Measurements from ENCODE around the gene MDM4.

Gene MDM4

DNA sequence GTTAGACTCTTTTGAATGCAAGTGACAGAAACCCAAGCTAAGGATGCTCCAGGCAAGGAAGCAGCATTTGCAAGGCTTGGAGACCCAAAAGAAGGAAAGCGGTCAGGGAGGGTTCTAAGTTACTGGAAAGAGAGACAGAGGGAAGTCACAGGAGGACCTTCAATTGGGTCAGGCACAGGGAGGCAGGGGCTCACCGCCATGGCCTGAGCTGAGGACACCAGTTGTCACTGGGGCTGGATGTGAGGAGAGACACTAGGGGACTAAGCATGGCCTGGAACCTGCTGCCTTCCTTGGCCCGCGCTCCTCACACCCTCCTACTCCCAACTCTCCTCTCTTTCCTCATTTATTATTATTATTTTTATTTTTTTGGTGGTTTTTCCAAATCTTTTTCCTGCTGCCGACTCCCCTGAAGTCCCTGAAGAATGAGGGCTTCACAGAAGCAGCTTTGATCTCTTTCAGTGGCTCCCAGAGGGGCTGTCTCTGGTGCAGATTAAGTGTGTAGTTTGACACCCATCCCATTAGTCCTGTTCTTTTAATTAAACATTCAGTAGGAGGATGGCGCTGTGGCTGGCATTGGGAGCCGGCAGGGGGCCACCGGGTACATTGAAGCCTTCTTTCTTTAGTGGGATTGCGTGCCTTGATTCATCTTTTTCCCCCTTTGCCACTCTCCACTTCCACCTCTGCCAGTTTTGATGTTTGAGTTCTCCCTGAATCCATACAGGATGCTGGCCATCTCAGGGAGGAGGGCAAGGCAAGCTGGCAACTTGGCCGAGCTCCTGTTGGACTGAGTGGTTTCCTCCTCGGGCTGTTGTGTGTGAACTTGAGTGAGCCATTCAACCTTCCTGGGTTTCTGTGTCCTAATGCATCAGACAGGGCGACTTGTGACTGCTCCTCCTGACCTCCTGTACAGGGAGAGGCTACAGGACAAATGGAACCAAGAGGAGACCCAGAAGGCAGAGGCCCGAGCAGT, 59.3 kb downstream of the MDM4 start:
- Histone ChIP-seq H3K9ac (ENCODE audit: low read depth, low read length) (no peak overlapping the region), H3K4me1 (ENCODE audit: control insufficient read depth, insufficient read depth, low read length) (peaks cover 5% of the 10 kb centered on the region), H3K4me2 (ENCODE audit: low read length) (no peak overlapping the region), H3K27me3 (ENCODE audit: control insufficient read depth, insufficient read depth, low read length) (no peaks in the 10 kb centered on the region), H3K36me3 (ENCODE audit: insufficient read depth, low read length) (no peaks in the 10 kb centered on the region), H3K4me3 (ENCODE audit: low read length) (no peak overlapping the region), H3K9me3 (replicated peaks; ENCODE audit: low read length) (no peaks in the 10 kb centered on the region)

DNA sequence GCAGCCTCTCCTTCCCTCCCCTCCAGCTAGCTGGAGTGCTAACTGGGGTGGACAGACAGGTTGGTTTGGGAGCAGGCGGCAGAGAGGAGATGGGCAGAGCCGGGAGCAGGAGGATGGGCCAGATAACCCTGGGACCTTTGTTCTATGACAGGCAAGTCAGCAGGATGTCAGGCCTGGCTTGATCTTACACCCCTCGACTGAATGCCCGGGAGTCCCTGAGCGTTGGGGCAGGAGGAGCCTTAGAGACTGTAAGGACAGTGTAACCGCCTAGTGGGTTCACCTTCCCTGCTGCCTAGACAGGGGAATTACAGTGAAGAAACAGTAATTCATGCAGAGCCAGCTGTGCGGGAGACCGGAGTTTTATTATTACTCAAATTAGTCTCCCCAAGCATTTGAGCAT, 60.2 kb downstream of the MDM4 start:
- Histone ChIP-seq H3K4me3 (ENCODE audit: low read length) (no peak overlapping the region), H3K9me3 (replicated peaks; ENCODE audit: low read length) (no peaks in the 10 kb centered on the region), H3K4me1 (ENCODE audit: control insufficient read depth, insufficient read depth, low read length) (peaks cover 5% of the 10 kb centered on the region), H3K4me2 (ENCODE audit: low read length) (no peak overlapping the region), H3K36me3 (ENCODE audit: insufficient read depth, low read length) (no peaks in the 10 kb centered on the region), H3K9ac (ENCODE audit: low read depth, low read length) (no peak overlapping the region), H3K27me3 (ENCODE audit: control insufficient read depth, insufficient read depth, low read length) (no peaks in the 10 kb centered on the region)

DNA sequence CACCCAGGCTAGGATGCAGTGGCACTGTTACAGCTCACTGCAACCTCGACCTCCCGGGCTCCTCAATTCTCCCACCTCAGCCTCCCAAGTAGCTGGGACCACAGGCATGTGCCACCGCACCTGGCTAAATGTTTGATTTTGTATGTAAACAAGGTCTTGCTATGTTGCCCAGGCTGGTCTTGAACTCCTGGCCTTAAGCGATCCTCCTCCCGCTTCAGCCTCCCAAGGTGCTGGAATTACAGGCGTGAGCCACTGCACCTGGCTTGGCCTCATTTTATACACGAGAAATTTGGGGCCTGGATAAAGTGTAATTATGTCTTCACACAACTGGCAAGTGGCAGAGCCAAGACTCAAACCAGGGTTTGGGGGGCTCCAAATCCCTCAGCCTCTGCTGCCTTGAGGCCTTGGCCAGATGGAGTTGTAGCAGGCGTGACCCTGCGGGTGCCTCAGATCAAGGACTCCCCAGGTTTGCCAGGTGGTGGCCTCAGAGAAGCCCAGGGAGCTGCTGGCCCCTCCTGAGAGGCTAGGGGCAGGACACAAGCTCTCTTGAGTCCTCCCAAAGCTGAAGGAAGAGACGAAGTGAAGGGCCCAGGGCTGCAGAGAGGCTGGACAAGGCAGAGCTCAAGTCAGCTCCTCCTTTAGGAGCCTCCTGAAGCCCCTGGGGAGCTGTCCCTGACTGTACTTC, 61.7 kb downstream of the MDM4 start:
- no peak overlapping the region for H3K4me3 ChIP-seq (ENCODE audit: low read length)

DNA sequence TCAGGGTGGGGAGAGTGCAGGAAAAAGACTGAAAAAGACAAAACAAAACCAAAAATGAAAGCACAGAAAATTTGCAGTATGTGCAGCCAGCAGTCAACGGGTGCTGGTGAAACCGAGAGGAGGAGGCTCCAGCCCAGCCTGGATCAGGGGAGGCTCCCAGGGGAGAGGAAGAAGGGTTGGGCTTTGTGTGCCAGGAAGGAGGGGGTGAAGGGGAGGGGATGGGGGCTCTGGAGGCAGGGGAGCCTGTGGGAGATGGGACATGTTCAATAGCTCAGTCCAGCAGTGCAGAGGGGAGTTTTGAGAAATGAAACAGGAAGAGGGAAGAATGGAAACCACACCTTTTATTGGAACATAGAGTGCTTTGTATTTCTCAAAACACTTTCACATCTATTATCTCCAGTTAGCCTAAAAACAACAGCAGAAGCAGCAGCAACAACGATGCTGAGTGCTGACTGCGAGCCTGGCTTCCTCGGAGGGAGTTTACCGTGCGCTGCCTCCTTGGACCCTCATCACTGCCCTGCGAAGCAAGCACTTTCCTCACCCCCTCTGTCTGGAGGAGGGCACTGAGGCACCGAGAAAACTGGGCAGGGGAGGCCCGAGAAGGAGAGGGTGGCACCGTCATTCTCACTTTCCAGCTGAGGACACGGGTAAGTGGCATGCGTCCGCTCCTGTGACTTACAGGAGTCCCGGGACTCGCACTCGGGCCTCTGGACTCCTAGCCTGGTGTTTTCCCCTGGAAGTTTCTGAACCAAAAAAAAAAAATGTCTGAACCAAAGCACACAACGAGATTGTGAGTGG, 62.9 kb downstream of the MDM4 start:
- no peak overlapping the region for H3K9ac ChIP-seq (ENCODE audit: low read depth, low read length)
- peaks cover 5% of the 10 kb centered on the region for H3K4me1 ChIP-seq (ENCODE audit: control insufficient read depth, insufficient read depth, low read length)
- no peak overlapping the region for H3K4me3 ChIP-seq (ENCODE audit: low read length)
- H3K4me2 ChIP-seq (ENCODE audit: low read length): no peak overlapping the region
- no peaks in the 10 kb centered on the region for H3K36me3 ChIP-seq (ENCODE audit: insufficient read depth, low read length)
- H3K27me3 ChIP-seq (ENCODE audit: control insufficient read depth, insufficient read depth, low read length): no peaks in the 10 kb centered on the region
- no peaks in the 10 kb centered on the region for H3K9me3 ChIP-seq (replicated peaks; ENCODE audit: low read length)

More for the DNA sequence above, 61.7 kb downstream of the MDM4 start:
- H3K9ac ChIP-seq (ENCODE audit: low read depth, low read length): no peak overlapping the region
- no peaks in the 10 kb centered on the region for H3K9me3 ChIP-seq (replicated peaks; ENCODE audit: low read length)
- peaks cover 5% of the 10 kb centered on the region for H3K4me1 ChIP-seq (ENCODE audit: control insufficient read depth, insufficient read depth, low read length)
- no peaks in the 10 kb centered on the region for H3K36me3 ChIP-seq (ENCODE audit: insufficient read depth, low read length)
- H3K27me3 ChIP-seq (ENCODE audit: control insufficient read depth, insufficient read depth, low read length): no peaks in the 10 kb centered on the region
- H3K4me2 ChIP-seq (ENCODE audit: low read length): no peak overlapping the region

DNA sequence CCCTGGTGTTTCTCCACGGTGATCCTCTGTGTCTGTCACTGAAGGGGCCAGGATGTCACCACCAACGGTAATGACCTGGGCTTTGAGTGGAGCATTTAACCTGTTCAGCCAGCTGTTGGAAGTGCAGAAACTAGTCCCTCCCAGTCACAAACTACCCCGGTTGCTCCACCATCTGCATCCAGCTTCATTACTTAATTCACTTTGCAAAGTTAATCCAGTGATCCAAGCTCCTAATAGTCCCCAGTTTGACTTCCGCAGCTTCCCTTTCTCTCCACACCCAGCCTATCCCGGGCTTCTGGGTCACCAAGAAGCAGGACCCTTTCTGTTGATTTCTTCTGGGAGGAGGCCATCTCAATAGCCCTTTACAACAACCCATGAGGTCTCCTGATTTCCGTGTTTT, 63.5 kb downstream of the MDM4 start:
- Histone ChIP-seq H3K27me3 (ENCODE audit: control insufficient read depth, insufficient read depth, low read length) (no peaks in the 10 kb centered on the region), H3K36me3 (ENCODE audit: insufficient read depth, low read length) (no peaks in the 10 kb centered on the region), H3K9ac (ENCODE audit: low read depth, low read length) (no peak overlapping the region), H3K9me3 (replicated peaks; ENCODE audit: low read length) (no peaks in the 10 kb centered on the region), H3K4me1 (ENCODE audit: control insufficient read depth, insufficient read depth, low read length) (peaks cover 5% of the 10 kb centered on the region), H3K4me2 (ENCODE audit: low read length) (no peak overlapping the region), H3K4me3 (ENCODE audit: low read length) (no peak overlapping the region)

DNA sequence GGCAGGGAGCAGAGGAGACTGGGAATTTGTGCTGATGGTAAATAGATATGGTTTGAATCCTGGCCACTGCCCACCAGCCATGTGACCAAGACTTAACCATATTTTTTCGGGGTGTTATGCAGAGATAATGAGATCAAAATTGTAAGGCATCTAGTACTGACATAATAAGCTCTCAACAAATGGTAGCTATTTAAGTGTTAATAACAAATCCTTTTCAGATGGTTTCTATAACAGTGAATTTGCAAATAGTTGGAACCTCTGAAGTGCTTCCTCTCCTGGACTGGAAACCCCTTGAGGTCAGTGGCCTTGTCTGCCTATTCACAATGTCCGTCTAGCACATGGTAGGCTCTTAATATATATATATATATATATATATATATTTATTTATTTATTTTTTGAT, 64.7 kb downstream of the MDM4 start:
- Histone ChIP-seq H3K27me3 (ENCODE audit: control insufficient read depth, insufficient read depth, low read length) (no peaks in the 10 kb centered on the region), H3K4me1 (ENCODE audit: control insufficient read depth, insufficient read depth, low read length) (peaks cover 5% of the 10 kb centered on the region), H3K4me2 (ENCODE audit: low read length) (no peak overlapping the region), H3K36me3 (ENCODE audit: insufficient read depth, low read length) (no peaks in the 10 kb centered on the region), H3K4me3 (ENCODE audit: low read length) (no peak overlapping the region), H3K9me3 (replicated peaks; ENCODE audit: low read length) (no peaks in the 10 kb centered on the region), H3K9ac (ENCODE audit: low read depth, low read length) (no peak overlapping the region)

DNA sequence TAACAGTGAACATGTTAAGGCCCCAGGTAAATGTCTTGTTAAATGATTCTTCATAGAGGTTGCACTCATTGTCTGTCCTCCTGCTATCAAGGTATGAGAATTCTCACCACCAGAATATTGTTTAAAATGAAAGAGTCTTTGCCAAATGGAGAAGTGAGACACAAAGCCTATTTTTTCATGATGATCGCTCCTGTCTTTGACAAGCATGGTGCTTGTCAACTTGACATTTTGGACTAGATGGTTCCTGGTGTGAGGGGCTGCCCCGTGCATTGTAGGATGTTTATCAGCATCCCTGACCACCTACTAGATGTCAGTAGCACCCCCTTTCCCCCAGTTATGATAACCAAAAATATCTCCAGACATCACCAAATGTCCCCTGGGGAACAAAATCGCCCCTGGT, 65.6 kb downstream of the MDM4 start:
- no peaks in the 10 kb centered on the region for H3K36me3 ChIP-seq (ENCODE audit: insufficient read depth, low read length)
- H3K4me1 ChIP-seq (ENCODE audit: control insufficient read depth, insufficient read depth, low read length): peaks cover 5% of the 10 kb centered on the region
- no peak overlapping the region for H3K9ac ChIP-seq (ENCODE audit: low read depth, low read length)

DNA sequence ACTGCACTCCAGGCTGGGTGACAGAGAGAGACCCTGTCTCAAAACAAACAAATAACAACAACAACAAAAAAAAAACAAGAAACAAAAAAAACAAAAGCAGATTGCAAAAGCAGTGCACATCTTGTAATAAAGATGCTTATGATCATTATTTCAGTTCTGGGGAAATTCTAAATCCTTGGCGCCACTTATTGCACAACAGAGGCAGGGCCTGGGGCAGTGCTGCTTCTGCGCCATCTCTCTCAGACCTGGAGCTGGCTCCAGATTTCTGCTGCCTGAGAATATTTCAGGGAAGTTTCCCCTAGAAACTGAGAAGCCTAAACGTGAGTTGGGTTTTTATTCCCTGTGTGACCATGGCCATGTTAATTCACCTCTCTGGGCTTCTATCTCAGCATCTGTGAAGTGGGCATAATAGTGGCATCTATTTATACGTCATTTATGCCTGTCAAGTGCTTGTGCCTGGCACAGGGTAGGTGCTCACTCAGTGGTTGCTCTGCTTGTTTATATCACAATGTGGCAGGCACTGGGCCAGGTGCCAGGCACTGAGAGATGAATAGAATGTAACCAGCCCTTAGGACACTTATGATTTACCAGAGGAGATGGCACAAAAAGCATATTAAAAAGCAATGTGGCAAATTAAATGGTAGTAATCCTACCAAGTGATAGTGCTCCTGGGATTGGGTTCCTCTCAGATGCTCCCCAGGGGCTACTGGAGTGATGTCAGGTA, 67.9 kb downstream of the MDM4 start:
- H3K4me3 ChIP-seq (ENCODE audit: low read length): no peak overlapping the region
- H3K27me3 ChIP-seq (ENCODE audit: control insufficient read depth, insufficient read depth, low read length): no peaks in the 10 kb centered on the region
- H3K9me3 ChIP-seq (replicated peaks; ENCODE audit: low read length): no peaks in the 10 kb centered on the region
- no peaks in the 10 kb centered on the region for H3K4me1 ChIP-seq (ENCODE audit: control insufficient read depth, insufficient read depth, low read length)
- no peaks in the 10 kb centered on the region for H3K36me3 ChIP-seq (ENCODE audit: insufficient read depth, low read length)
- no peak overlapping the region for H3K9ac ChIP-seq (ENCODE audit: low read depth, low read length)
- H3K4me2 ChIP-seq (ENCODE audit: low read length): no peak overlapping the region

More for the DNA sequence above, 65.6 kb downstream of the MDM4 start:
- Histone ChIP-seq H3K4me3 (ENCODE audit: low read length) (no peak overlapping the region), H3K27me3 (ENCODE audit: control insufficient read depth, insufficient read depth, low read length) (no peaks in the 10 kb centered on the region), H3K9me3 (replicated peaks; ENCODE audit: low read length) (no peaks in the 10 kb centered on the region), H3K4me2 (ENCODE audit: low read length) (no peak overlapping the region)

DNA sequence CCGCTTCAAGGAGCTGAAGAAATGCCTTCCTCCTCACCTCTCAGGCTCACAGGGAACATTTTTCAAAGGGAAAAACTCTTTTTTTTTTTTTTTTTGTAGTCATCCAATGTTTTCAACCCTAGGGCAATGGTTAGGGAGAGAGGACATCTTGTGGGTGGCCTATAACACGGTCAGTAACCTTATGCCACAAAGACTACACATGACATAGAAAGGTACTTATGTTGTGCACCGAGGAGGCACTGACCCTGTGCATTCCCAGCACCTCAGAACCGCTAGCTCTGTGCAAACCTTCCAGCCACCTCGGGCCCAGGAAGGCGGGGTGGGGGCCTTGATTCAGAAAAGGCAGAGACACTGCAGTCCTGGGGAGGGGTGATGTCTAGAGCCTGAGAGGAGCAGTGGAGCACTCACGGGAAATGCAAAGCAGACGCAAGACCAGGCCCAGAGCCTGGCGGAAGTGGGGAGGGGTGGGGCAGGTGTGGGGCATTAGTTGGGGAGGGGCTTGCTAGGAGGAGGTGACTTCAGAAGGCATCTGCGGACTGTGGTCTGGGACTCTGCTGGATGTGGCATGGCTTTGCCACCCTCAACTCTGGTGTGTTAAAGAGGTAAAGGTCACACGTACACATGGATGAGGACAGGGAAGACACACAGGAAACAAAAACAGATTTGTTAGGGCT, 68.6 kb downstream of the MDM4 start:
- Histone ChIP-seq H3K4me1 (ENCODE audit: control insufficient read depth, insufficient read depth, low read length) (no peaks in the 10 kb centered on the region), H3K36me3 (ENCODE audit: insufficient read depth, low read length) (no peaks in the 10 kb centered on the region), H3K9me3 (replicated peaks; ENCODE audit: low read length) (no peaks in the 10 kb centered on the region), H3K4me3 (ENCODE audit: low read length) (no peak overlapping the region), H3K4me2 (ENCODE audit: low read length) (no peak overlapping the region), H3K27me3 (ENCODE audit: control insufficient read depth, insufficient read depth, low read length) (no peaks in the 10 kb centered on the region), H3K9ac (ENCODE audit: low read depth, low read length) (no peak overlapping the region)

DNA sequence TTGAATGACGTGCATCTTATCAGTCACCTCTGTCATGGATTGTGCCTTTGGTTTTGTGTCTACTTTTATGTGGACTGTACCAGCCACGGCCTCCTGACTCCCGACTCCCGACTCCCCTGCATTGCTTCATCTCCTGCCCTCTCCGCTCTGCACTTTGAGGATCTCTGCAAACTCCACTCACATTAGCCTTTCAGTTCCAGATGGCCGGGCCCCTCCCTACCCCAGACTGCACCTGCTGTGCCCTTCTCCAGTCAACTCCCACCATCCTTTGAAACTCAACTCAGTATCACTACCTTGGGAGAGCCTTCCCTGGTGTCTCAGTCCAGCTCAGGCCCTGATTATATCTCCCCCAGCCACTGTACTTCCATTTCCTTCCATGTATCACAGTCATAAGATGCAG, 71.4 kb downstream of the MDM4 start:
- H3K27me3 ChIP-seq (ENCODE audit: control insufficient read depth, insufficient read depth, low read length): no peaks in the 10 kb centered on the region
- H3K4me3 ChIP-seq (ENCODE audit: low read length): no peak overlapping the region
- peaks cover 14% of the 10 kb centered on the region for H3K4me1 ChIP-seq (ENCODE audit: control insufficient read depth, insufficient read depth, low read length)
- H3K36me3 ChIP-seq (ENCODE audit: insufficient read depth, low read length): no peaks in the 10 kb centered on the region
- no peaks in the 10 kb centered on the region for H3K9me3 ChIP-seq (replicated peaks; ENCODE audit: low read length)
- H3K4me2 ChIP-seq (ENCODE audit: low read length): no peak overlapping the region
- no peak overlapping the region for H3K9ac ChIP-seq (ENCODE audit: low read depth, low read length)
